GM19438 (cell line): ENCODE results near the gene ARGLU1.

Experiments used
- ATAC-seq: cut with Tn5 transposase; IDR thresholded peaks from one replicate; pipeline ENCODE4 v1.9.1; 2021; ENCODE audit warnings: low read depth; ENCODE audit not compliant: unreplicated experiment

The ARGLU1 gene

DNA sequence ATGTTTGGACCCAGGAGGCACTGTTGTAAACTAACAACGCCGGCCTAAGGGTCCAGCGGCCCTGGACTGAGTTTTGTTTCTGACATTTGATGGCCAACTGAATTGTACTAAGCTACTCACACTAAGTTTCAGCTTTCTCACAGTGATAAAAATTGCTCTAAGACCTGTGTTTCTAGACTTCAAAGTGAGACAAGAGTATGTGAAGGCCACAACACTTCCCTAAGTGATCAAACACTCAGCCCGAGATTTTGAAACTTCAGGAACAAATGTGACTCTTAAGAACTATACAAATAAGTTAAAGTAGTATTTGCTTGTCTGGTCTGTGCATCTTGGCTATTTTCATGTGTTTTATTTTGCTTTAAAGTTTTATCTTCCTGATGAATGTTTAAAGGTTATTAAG is 62.6 kb downstream of the ARGLU1 start:
- ATAC-seq: no peak

DNA sequence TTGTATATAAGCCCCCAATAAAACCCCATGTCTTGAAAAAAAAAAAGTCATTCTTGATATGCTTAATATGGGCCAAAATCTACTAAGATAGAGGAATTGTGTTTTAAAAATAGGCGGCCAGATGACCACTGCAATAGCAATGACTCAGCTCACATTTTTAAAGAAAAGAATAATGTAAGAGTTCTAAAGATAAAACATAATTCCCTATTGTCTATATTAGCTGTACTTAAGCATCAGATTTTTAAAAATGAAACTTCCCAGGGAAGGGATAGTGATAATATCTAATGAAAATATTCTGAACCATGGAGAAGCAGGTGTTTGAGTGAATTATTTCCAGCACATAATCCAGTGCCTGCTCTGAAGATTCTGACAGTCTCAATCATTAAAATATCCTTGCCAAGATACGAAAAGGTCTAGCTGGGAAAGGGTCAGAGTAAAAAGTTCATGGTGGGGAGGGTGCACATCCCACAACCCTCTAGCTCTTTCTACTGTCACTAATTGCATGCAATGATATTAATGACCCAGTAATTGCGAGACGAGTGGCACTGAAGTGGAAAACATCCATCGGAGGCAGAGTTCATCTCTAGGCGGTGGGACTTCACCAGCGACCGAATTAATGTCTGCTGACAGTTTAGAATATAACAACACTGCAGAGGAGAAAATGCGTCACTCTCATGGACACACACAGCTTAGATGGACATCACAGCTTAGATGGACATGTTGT is 64.0 kb downstream of the ARGLU1 start:
- no peak for ATAC-seq

DNA sequence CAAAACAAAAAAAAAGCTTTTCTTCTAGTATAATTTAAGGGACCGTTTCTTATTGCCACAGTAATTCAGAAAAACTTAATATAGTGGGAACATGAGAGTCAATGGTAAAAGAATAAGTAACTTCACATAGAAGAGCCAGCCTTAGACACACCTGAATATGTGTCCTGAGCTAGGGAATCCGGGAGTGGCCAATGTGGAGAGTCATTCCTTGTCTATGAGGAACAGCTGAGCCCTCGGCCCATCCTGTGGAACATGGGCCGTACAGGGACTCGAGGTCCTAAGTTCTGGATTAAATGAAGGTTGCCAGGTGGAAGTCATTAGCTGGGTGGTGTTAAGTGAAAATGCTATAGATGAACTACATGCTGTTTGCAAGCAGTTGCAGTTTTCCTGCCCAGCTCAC is 64.7 kb downstream of the ARGLU1 start:
- ATAC-seq: no peak

- ATAC-seq: no peak
Measured at GRCh38 chr13:106500445-106500844, 67.5 kb downstream of the ARGLU1 start.

DNA sequence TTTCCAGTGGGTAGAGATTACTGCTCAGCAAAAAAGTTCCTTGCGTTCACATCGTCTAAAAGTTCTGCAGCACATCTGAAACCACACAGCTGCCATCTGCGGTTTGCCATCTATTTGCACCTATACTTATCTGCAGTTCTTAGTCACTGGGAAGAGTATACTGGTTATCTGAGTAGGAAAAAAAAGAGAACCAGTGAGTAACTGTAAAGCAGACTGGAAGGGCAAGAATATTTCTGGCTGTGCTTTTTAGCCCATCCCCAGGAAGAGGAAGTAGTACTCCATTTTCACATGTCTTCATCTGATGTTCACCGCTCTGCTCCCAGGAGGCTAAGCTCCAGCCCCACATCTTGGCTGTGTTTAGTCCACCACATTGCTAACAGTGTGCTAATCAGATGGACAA is 68.0 kb downstream of the ARGLU1 start:
- ATAC-seq: peak; percentile 48

GRCh38 chr13:106499113-106499512 is 68.8 kb downstream of the ARGLU1 start:
- no peak for ATAC-seq

- no peak for ATAC-seq
Measured at GRCh38 chr13:106498571-106498970, 69.4 kb downstream of the ARGLU1 start.

DNA sequence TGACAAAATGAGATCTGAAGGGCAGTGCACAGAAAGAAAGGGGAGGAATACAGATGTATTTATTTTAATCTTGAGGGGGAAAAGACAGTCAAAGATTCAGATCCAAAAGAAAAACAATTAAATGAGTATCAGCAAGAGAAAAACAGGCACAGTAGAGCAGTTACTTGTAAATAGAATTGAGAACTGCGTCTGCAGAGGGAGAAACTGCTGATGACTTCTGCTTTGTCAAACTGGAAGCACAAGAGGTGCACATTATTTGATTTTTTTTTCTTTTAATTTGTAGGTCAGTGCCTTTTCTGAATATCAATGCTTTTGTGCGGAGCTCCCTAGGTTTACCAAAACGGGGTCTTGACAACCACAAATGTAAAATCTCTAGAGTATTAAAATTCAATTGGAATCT is 69.8 kb downstream of the ARGLU1 start:
- no peak for ATAC-seq

GRCh38 chr13:106497079-106497478 is 70.9 kb downstream of the ARGLU1 start:
- ATAC-seq: no peak

- ATAC-seq: no peak
Measured at GRCh38 chr13:106496072-106496997, 71.6 kb downstream of the ARGLU1 start.

GRCh38 chr13:106494936-106495335 is 73.0 kb downstream of the ARGLU1 start:
- no peak for ATAC-seq

DNA sequence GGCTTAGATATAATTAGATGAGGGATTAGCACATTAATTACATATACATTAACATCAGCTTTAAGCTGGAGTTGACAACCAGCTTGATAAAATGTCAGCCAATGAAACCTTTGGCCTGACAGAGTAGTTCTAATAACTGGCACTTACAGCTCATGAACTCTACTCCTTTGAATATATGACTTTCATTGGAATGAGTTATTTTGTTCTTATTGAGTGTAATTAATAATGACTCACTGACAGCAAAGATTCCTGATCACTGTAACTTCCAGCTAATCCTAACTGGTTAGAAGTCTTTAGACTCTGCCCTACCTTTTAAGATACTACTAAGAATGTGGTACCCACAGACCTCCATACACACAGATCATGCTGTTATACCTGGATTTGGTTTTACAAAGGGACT is 73.4 kb downstream of the ARGLU1 start:
- ATAC-seq: no peak

GRCh38 chr13:106493533-106494220 is 74.3 kb downstream of the ARGLU1 start:
- peak; percentile 92 for ATAC-seq

DNA sequence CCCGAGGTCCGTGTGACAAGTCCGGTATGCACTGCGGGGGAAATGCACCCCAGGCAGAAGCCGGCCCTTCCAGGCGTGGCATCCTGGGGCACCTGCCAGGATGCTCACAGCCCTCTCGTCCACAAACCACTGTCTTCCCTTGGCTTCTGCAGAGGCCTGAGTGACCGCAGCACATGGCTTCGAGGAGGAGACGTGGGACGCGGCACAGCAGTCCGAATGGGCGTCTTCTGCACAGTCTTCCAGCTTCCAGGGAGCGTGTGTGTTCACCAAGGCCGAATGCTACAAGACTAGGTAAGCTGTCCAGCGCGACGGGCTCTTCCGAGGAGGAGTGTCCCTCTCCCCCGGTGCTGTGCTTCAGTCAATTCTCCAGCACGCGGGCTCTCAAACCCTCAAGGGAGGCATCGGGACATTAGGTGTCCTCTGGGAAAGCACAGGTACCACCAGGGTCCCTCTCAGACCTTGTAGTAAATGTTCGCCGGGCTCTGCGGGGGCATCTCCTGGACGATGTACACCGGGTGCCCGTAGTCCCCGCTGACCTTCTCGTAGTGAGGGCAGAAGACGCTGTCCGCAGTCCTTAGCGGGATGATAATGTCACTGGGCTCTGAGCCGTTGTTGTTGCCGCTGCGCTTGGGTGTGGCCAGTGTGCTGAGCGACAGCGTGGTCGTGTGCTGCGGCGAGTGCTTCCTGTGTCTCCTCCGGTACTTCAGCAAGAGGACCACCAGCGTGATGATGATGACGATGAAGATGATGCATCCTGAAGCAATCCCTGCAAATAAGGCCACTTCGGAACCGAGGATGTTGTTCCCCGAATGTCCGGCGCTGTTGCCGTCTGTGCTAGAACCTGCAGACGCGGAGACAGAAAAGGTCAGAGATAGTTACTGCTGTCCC is 75.1 kb downstream of the ARGLU1 start:
- no peak for ATAC-seq

DNA sequence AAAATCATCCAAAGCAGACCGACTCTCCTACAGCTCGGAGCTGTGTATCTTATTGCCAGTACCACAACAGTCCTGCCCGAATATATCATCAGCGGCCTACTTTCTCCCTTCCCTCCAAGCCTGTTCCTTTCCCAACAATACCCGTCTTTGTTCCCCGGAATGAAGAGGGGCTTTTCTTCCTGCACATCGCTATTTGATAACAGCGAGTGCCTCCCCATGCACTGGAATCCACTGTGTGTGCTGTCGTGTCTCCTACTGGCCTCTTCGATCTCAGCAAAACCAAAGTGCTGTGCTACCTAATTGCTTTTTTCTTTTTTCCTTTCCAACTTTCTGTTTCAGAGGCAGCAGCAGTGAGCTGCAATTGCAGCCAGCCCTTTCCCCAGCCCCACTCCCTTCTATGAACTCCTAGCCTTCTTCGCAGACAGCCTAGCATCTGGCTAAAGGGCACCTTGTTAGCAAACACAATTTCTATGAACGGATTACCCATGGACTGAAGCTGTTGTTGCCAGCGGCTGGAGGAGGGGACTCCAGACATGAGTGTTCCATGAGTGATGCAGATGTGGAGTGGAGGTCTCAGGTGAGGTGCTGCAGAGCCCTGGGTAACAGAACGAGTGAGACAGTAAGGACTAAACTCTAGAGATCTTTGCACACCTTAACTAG is 75.9 kb downstream of the ARGLU1 start:
- no peak for ATAC-seq
